ENCODE results near the gene KLC4.
A peak's percentile ranks its signal among the peaks of the same experiment; 100 is the strongest.

KLC4 gene

DNA sequence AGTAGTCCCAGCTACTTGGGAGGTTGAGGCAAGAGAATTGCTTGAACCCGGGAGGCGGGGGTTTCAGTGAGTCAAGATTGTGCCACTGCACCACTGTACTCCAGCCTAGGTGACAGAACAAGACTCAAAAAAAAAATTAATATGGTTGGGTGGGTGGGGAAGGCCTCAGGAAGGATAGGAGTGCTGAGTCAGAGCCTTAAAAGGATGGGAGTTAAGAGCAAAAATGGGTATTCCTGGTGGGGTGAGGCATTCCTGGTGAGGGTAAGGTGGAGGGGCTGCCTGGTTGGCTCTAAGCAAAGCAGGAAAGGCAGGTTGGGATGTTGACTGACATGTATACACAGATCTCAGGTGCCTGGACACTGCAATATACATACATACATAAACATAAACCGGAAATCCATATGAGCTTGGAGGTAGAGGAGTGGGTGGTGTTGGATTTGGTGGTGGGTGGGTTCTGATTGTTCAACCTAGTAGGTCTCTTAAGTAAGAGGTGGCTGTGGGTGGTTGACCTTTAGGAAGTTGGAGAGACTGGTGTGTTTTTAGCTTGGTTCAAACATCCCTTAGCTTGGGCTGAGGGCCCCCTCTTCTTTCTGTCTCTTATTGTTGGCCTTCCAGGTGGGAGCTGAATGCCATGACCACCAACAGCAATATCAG is 39.3 kb upstream of the KLC4 start:
- WGBS (ENCODE audit: insufficient coverage, insufficient read length), result no CpG with 5 or more reads among the region's 3 CpGs
- H3K9me3 ChIP-seq (ENCODE audit: control insufficient read depth, insufficient read depth, low read length), result no peaks in the 10 kb centered on the region
- H3K4me3 ChIP-seq (ENCODE audit: low read length), result no peak overlapping the region
- H3K4me1 ChIP-seq (ENCODE audit: control insufficient read depth, insufficient read depth, low read length), result no peaks in the 10 kb centered on the region
- H3K27ac ChIP-seq (ENCODE audit: low read length), result no peak overlapping the region
- H3K27me3 ChIP-seq (ENCODE audit: control insufficient read depth, insufficient read depth, low read length), result no peaks in the 10 kb centered on the region
- DNase-seq (ENCODE audit: low read depth, low spot score), result no peak
- peaks cover 17% of the 10 kb centered on the region; the same call in 1 of the 2 replicates for H3K36me3 ChIP-seq (ENCODE audit: control insufficient read depth, insufficient read depth, low read length)

DNA sequence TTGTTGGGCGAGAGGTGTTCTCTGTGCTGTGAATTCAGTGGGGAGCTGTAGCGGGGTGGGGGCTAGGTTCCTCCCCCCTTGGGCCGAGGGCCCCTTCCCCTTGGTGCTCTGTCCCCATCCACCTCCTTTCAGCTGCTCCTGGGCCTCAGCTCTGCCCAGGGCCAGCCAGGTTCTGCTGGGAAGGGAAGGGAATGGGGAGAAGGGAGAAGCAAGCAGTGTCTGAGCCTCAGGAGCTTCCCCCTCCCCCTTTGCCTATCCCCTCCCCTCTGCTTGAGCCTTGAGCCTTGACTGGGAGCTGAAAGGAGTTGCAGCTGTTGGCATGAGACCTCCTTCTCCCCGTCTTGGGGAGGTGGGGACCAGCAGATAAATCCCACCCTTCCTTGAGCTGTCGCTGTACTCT is 38.6 kb upstream of the KLC4 start:
- no peak for DNase-seq (ENCODE audit: low read depth, low spot score)
- no peaks in the 10 kb centered on the region for H3K27me3 ChIP-seq (ENCODE audit: control insufficient read depth, insufficient read depth, low read length)
- WGBS (ENCODE audit: insufficient coverage, insufficient read length), result no CpG with 5 or more reads among the region's 5 CpGs
- H3K4me1 ChIP-seq (ENCODE audit: control insufficient read depth, insufficient read depth, low read length), result no peaks in the 10 kb centered on the region
- no peak overlapping the region for H3K27ac ChIP-seq (ENCODE audit: low read length)
- H3K9me3 ChIP-seq (ENCODE audit: control insufficient read depth, insufficient read depth, low read length), result no peaks in the 10 kb centered on the region
- H3K4me3 ChIP-seq (ENCODE audit: low read length), result no peak overlapping the region; the same call in 1 of the 2 replicates
- peaks cover 19% of the 10 kb centered on the region; the same call in 1 of the 2 replicates for H3K36me3 ChIP-seq (ENCODE audit: control insufficient read depth, insufficient read depth, low read length)

GRCh38 chr6:43021270-43022047 is 38.0 kb upstream of the KLC4 start, which contains the start of gene RRP36:
Gene RRP36, plus strand, starts transcription at chr6:43021623. Its CDS starts 32 bp downstream, at chr6:43021655.
- Histone ChIP-seq H3K4me3 (ENCODE audit: low read length) (peak within 1 kb of the TSS; percentile 75), H3K36me3 (ENCODE audit: control insufficient read depth, insufficient read depth, low read length) (peaks cover 21% of the 10 kb centered on the region; the same call in 1 of the 2 replicates), H3K9me3 (ENCODE audit: control insufficient read depth, insufficient read depth, low read length) (no peaks in the 10 kb centered on the region), H3K4me1 (ENCODE audit: control insufficient read depth, insufficient read depth, low read length) (no peaks in the 10 kb centered on the region), H3K27ac (ENCODE audit: low read length) (no peak within 1 kb of the TSS), H3K27me3 (ENCODE audit: control insufficient read depth, insufficient read depth, low read length) (no peaks in the 10 kb centered on the region)
- WGBS (ENCODE audit: insufficient coverage, insufficient read length), result no CpG with 5 or more reads among the region's 56 CpGs
- no peak for DNase-seq (ENCODE audit: low read depth, low spot score)

DNA sequence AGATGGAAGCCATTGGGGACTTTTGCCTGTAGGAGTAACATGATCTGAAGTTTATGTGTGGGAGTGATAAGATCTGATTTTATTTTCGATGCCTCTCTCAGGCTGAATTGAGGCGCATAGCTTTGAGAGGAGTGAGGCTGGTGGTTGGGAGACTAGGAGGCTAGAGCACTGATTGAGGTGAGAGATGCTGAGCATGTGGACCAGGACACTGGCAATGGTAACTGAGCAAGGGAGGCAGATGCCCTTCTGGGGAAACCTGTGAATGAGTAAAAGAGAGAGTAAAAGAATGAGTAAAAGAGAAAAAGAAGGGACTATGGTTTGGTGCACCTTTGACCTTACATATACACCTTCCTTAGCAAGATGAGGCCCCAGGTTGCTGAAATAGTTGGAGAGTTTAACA is 35.0 kb upstream of the KLC4 start:
- no peaks in the 10 kb centered on the region for H3K9me3 ChIP-seq (ENCODE audit: control insufficient read depth, insufficient read depth, low read length)
- WGBS (ENCODE audit: insufficient coverage, insufficient read length), result no CpG with 5 or more reads among the region's 2 CpGs
- no peak for DNase-seq (ENCODE audit: low read depth, low spot score)
- H3K36me3 ChIP-seq (ENCODE audit: control insufficient read depth, insufficient read depth, low read length), result peaks cover 28% of the 10 kb centered on the region
- no peak overlapping the region for H3K27ac ChIP-seq (ENCODE audit: low read length)
- no peaks in the 10 kb centered on the region for H3K27me3 ChIP-seq (ENCODE audit: control insufficient read depth, insufficient read depth, low read length)
- H3K4me3 ChIP-seq (ENCODE audit: low read length), result no peak overlapping the region
- no peaks in the 10 kb centered on the region for H3K4me1 ChIP-seq (ENCODE audit: control insufficient read depth, insufficient read depth, low read length)

DNA sequence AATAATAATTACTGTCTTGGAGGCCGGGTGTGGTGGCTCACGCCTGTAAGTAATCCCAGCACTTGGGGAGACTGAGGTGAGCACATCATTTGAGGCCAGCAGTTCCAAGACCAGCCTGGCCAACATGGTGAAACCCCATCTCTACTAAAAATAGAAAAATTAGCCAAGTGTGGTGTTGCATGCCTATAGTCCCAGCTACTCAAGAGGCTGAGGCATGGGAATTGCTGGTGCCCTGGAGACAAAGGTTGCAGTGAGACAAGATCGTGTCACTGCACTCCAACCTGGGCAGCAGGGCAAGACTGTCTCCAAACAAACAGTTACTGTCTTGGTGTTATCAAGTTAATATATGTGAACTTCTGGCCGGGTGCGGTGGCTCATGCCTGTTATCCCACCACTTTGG is 33.1 kb upstream of the KLC4 start:
- H3K9me3 ChIP-seq (ENCODE audit: control insufficient read depth, insufficient read depth, low read length), result no peaks in the 10 kb centered on the region
- WGBS (ENCODE audit: insufficient coverage, insufficient read length), result no CpG with 5 or more reads among the region's 5 CpGs
- no peak for DNase-seq (ENCODE audit: low read depth, low spot score)
- no peaks in the 10 kb centered on the region for H3K4me1 ChIP-seq (ENCODE audit: control insufficient read depth, insufficient read depth, low read length)
- no peaks in the 10 kb centered on the region for H3K27me3 ChIP-seq (ENCODE audit: control insufficient read depth, insufficient read depth, low read length)
- H3K36me3 ChIP-seq (ENCODE audit: control insufficient read depth, insufficient read depth, low read length), result peaks cover 35% of the 10 kb centered on the region
- H3K4me3 ChIP-seq (ENCODE audit: low read length), result no peak overlapping the region
- H3K27ac ChIP-seq (ENCODE audit: low read length), result no peak overlapping the region

- no peak overlapping the region for H3K27ac ChIP-seq (ENCODE audit: low read length)
- no CpG with 5 or more reads among the region's 9 CpGs for WGBS (ENCODE audit: insufficient coverage, insufficient read length)
- DNase-seq (ENCODE audit: low read depth, low spot score), result no peak
- peaks cover 37% of the 10 kb centered on the region for H3K36me3 ChIP-seq (ENCODE audit: control insufficient read depth, insufficient read depth, low read length)
- H3K9me3 ChIP-seq (ENCODE audit: control insufficient read depth, insufficient read depth, low read length), result no peaks in the 10 kb centered on the region
- no peaks in the 10 kb centered on the region for H3K27me3 ChIP-seq (ENCODE audit: control insufficient read depth, insufficient read depth, low read length)
- no peak overlapping the region for H3K4me3 ChIP-seq (ENCODE audit: low read length)
- no peaks in the 10 kb centered on the region for H3K4me1 ChIP-seq (ENCODE audit: control insufficient read depth, insufficient read depth, low read length)
Measured at GRCh38 chr6:43029120-43029519, 30.3 kb upstream of the KLC4 start.

- Histone ChIP-seq H3K4me3 (ENCODE audit: low read length) (no peak overlapping the region), H3K27ac (ENCODE audit: low read length) (no peak overlapping the region), H3K9me3 (ENCODE audit: control insufficient read depth, insufficient read depth, low read length) (no peaks in the 10 kb centered on the region), H3K36me3 (ENCODE audit: control insufficient read depth, insufficient read depth, low read length) (peaks cover 20% of the 10 kb centered on the region), H3K27me3 (ENCODE audit: control insufficient read depth, insufficient read depth, low read length) (no peaks in the 10 kb centered on the region), H3K4me1 (ENCODE audit: control insufficient read depth, insufficient read depth, low read length) (no peaks in the 10 kb centered on the region)
- WGBS (ENCODE audit: insufficient coverage, insufficient read length), result no CpG with 5 or more reads among the region's 4 CpGs
- no peak for DNase-seq (ENCODE audit: low read depth, low spot score)
Measured at GRCh38 chr6:43032326-43032725, 27.1 kb upstream of the KLC4 start.

- Histone ChIP-seq H3K36me3 (ENCODE audit: control insufficient read depth, insufficient read depth, low read length) (peaks cover 22% of the 10 kb centered on the region), H3K4me3 (ENCODE audit: low read length) (no peak overlapping the region), H3K27ac (ENCODE audit: low read length) (no peak overlapping the region), H3K4me1 (ENCODE audit: control insufficient read depth, insufficient read depth, low read length) (no peaks in the 10 kb centered on the region), H3K9me3 (ENCODE audit: control insufficient read depth, insufficient read depth, low read length) (no peaks in the 10 kb centered on the region), H3K27me3 (ENCODE audit: control insufficient read depth, insufficient read depth, low read length) (no peaks in the 10 kb centered on the region)
- DNase-seq (ENCODE audit: low read depth, low spot score), result no peak
- no CpG with 5 or more reads among the region's 2 CpGs for WGBS (ENCODE audit: insufficient coverage, insufficient read length)
Measured at GRCh38 chr6:43033496-43034189, 25.8 kb upstream of the KLC4 start.

DNA sequence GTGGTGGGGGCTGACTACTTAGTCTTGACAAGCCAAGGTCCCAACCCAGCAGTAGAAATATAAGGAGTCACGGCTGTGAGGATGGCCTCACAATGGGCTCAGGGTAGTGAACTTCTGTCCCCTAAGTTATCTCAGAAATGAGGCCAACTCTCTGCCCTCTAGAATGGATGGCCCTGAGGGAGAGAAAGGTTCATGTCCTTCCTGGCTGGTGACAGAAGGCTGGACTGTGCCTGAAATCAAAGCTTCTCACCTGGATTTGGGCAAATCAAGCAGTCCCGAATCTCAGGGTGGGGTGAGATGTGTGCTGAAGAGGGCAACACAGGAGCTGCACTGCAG is 25.3 kb upstream of the KLC4 start:
- Histone ChIP-seq H3K36me3 (ENCODE audit: control insufficient read depth, insufficient read depth, low read length) (peaks cover 23% of the 10 kb centered on the region), H3K27ac (ENCODE audit: low read length) (no peak overlapping the region), H3K9me3 (ENCODE audit: control insufficient read depth, insufficient read depth, low read length) (no peaks in the 10 kb centered on the region), H3K27me3 (ENCODE audit: control insufficient read depth, insufficient read depth, low read length) (no peaks in the 10 kb centered on the region), H3K4me3 (ENCODE audit: low read length) (no peak overlapping the region), H3K4me1 (ENCODE audit: control insufficient read depth, insufficient read depth, low read length) (no peaks in the 10 kb centered on the region)
- DNase-seq (ENCODE audit: low read depth, low spot score), result no peak
- no CpG with 5 or more reads among the region's 2 CpGs for WGBS (ENCODE audit: insufficient coverage, insufficient read length)

- peaks cover 16% of the 10 kb centered on the region for H3K36me3 ChIP-seq (ENCODE audit: control insufficient read depth, insufficient read depth, low read length)
Measured at GRCh38 chr6:43035495-43036194, 23.8 kb upstream of the KLC4 start.

More at GRCh38 chr6:43035495-43036194, 23.8 kb upstream of the KLC4 start:
- Histone ChIP-seq H3K27me3 (ENCODE audit: control insufficient read depth, insufficient read depth, low read length) (no peaks in the 10 kb centered on the region), H3K9me3 (ENCODE audit: control insufficient read depth, insufficient read depth, low read length) (no peaks in the 10 kb centered on the region), H3K27ac (ENCODE audit: low read length) (no peak overlapping the region), H3K4me3 (ENCODE audit: low read length) (no peak overlapping the region), H3K4me1 (ENCODE audit: control insufficient read depth, insufficient read depth, low read length) (no peaks in the 10 kb centered on the region)
- no CpG with 5 or more reads among the region's 4 CpGs for WGBS (ENCODE audit: insufficient coverage, insufficient read length)
- no peak for DNase-seq (ENCODE audit: low read depth, low spot score)
